NT2/D1 (cell line): Measurements from ENCODE around the gene FAM163A.

Experiments used
- SUZ12 ChIP-seq: IDR thresholded peaks from 2 replicates; pipeline ENCODE4 v1.6.1; 2011; ENCODE audit not compliant: insufficient read length, insufficient read depth; ENCODE audit errors: extremely low read depth
- YY1 ChIP-seq: IDR thresholded peaks from 2 replicates; pipeline ENCODE4 v1.6.1; 2011; ENCODE audit not compliant: insufficient read length, insufficient read depth
- ZNF274 ChIP-seq: IDR thresholded peaks from 2 replicates; pipeline ENCODE4 v1.6.1; 2011; ENCODE audit warnings: mild to moderate bottlenecking, low read depth, low read length

GRCh38 chr1:179816196-179816960, 73.3 kb downstream of the FAM163A start:
- TF ChIP-seq SUZ12: no peak
- TF ChIP-seq YY1: no peak
- TF ChIP-seq ZNF274: no peak
